OCI-LY7 (cell line): ENCODE results near the gene PSMG2. TPM values are rescaled to one million over a fixed set of nuclear protein-coding genes. Genes with fewer than 3 reads are reported as not detected.

Experiments
- BruUV-seq: library from RNA; stranded (reverse); fragments of 400-500 nt; replicated peaks from 2 replicates; lab custom pipeline; 2021; lab: Mats Ljungman, UMichigan
- CTCF ChIA-PET: fragments of 300-600 bp; sonication (Branson Sonifier 250); formaldehyde crosslinking; loops from one replicate; lab custom pipeline; 2022; ENCODE audit warnings: antibody characterized with exemption; ENCODE audit not compliant: unreplicated experiment; lab: Charles Lee
- POLR2A ChIA-PET: fragments of 300-600 bp; sonication (Branson Sonifier 250); formaldehyde crosslinking; loops from one replicate; lab custom pipeline; 2022; ENCODE audit warnings: antibody characterized with exemption; lab: Charles Lee
- DNase-seq: peaks from one replicate; pipeline ENCODE4 v3.0.0-alpha.2; 2015; ENCODE audit warnings: low spot score
- H2AFZ ChIP-seq: fragments of 200-600 bp; sonication (generic), shearing (Covaris generic); 2 replicates; pipeline ENCODE4 v1.6.1; 2014; ENCODE audit warnings: mild to moderate bottlenecking, antibody characterized with exemption, low read length, moderate library complexity
- H3K27ac ChIP-seq: fragments of 200-600 bp; sonication (generic); 2 replicates; pipeline ENCODE4 v1.5.1; 2014; ENCODE audit warnings: mixed run types, low read depth, mild to moderate bottlenecking, moderate library complexity, low read length, inconsistent platforms; ENCODE audit not compliant: poor library complexity, severe bottlenecking
- H3K36me3 ChIP-seq: fragments of 200-600 bp; sonication (generic); 2 replicates; pipeline ENCODE4 v1.6.1; 2014; ENCODE audit warnings: mild to moderate bottlenecking, antibody characterized with exemption, low read length, moderate library complexity, mixed read lengths; ENCODE audit not compliant: insufficient read depth
- H3K4me1 ChIP-seq: fragments of 200-600 bp; sonication (generic); 2 replicates; pipeline ENCODE4 v1.5.1; 2014; ENCODE audit warnings: mild to moderate bottlenecking, low read length; ENCODE audit not compliant: insufficient read depth, poor library complexity, severe bottlenecking
- H3K4me2 ChIP-seq: fragments of 200-600 bp; sonication (generic); 2 replicates; pipeline ENCODE4 v1.6.1; 2014; ENCODE audit warnings: mild to moderate bottlenecking, low read length
- H3K4me3 ChIP-seq: fragments of 200-600 bp; sonication (generic); 2 replicates; pipeline ENCODE4 v1.5.1; 2014; ENCODE audit warnings: mild to moderate bottlenecking, low read depth, low read length; ENCODE audit not compliant: poor library complexity, severe bottlenecking
- H3K79me2 ChIP-seq: fragments of 200-600 bp; sonication (generic); 2 replicates; pipeline ENCODE4 v1.6.1; 2016; ENCODE audit warnings: low read depth, mild to moderate bottlenecking, low read length, moderate library complexity, mixed read lengths; ENCODE audit not compliant: insufficient read depth
- H3K9me2 ChIP-seq: fragments of 200-600 bp; sonication (generic); 2 replicates; pipeline ENCODE4 v1.6.1; 2016; ENCODE audit warnings: mild to moderate bottlenecking, low read length, mixed read lengths; ENCODE audit not compliant: insufficient read depth
- H3K9me3 ChIP-seq: fragments of 200-600 bp; sonication (generic); 2 replicates; pipeline ENCODE4 v1.6.1; 2014; ENCODE audit warnings: mild to moderate bottlenecking, mixed run types, low read length, mixed read lengths
- H4K20me1 ChIP-seq: fragments of 200-600 bp; sonication (generic); 2 replicates; pipeline ENCODE4 v1.6.1; 2014; ENCODE audit warnings: mild to moderate bottlenecking, antibody characterized with exemption, low read length, moderate library complexity, mixed read lengths; ENCODE audit not compliant: insufficient read depth
- CTCF ChIP-seq: fragments of 200-600 bp; sonication (generic); conservative IDR thresholded peaks from 2 replicates; pipeline ENCODE4 v1.5.1; 2014; ENCODE audit warnings: mild to moderate bottlenecking, antibody characterized with exemption, low read length, moderate library complexity, mixed read lengths
- EZH2phosphoT487 ChIP-seq: fragments of 200-600 bp; sonication (generic); IDR thresholded peaks from 2 replicates; pipeline ENCODE4 v1.6.1; 2018; ENCODE audit warnings: low read depth, borderline replicate concordance, mild to moderate bottlenecking, mixed run types, antibody characterized with exemption, low read length, moderate library complexity, mixed read lengths
- intact Hi-C: fragments of 100-400 bp; cut with micrococcal nuclease; formaldehyde crosslinking; loops from one replicate; pipeline ENCODE4 v1.10.0; 2022; ENCODE audit not compliant: unreplicated experiment
- total RNA-seq, 2 experiments: library from RNA; depleted of rRNA in 1 of 2; stranded (reverse); fragments of >200 nt in 1 of 2; shearing (Covaris generic) in 1 of 2; gene quantifications; 2 replicates each; pipeline ENCODE4 v1.2.3, GENCODE V29; 2014 to 2022

The PSMG2 gene
- total RNA-seq, 2 experiments from 2014 or later: 69.2 to 98.8 TPM

- Histone ChIP-seq H3K9me2 (no peaks in the 10 kb centered on the region), H2AFZ (no peak overlapping the region), H3K79me2 (no peaks in the 10 kb centered on the region), H3K36me3 (no peaks in the 10 kb centered on the region), H3K4me1 (peaks cover 44% of the 10 kb centered on the region), H3K4me2 (no peak overlapping the region), H3K9me3 (no peaks in the 10 kb centered on the region), H3K4me3 (no peak overlapping the region), H4K20me1 (no peaks in the 10 kb centered on the region), H3K27ac (no peak overlapping the region)
- intact Hi-C loops: no loop called here
- no peak for DNase-seq
- CTCF ChIA-PET: no interaction called here
- POLR2A ChIA-PET: interaction anchor here (0.7 to 1.0 kb wide), 2 partner anchors 136 to 143 kb away, joined by 3 to 7 read pairs; partner anchors contain the start of gene PTPN2
- TF ChIP-seq EZH2phosphoT487 (no peak), CTCF (no peak)
- no TSS peak for BruUV-seq
These were observed 44.9 kb downstream of the PSMG2 start for GRCh38 chr18:12747530-12748315.

- BruUV-seq: no TSS peak
- no peak overlapping the region for H3K4me3 ChIP-seq
- H3K79me2 ChIP-seq: no peaks in the 10 kb centered on the region
- H3K9me2 ChIP-seq: no peaks in the 10 kb centered on the region
- H3K4me1 ChIP-seq: peaks cover 44% of the 10 kb centered on the region
- intact Hi-C loops: no loop called here
- H3K4me2 ChIP-seq: no peak overlapping the region
- TF ChIP-seq EZH2phosphoT487 (no peak), CTCF (no peak)
- no peaks in the 10 kb centered on the region for H3K9me3 ChIP-seq
- no peaks in the 10 kb centered on the region for H4K20me1 ChIP-seq
- DNase-seq: no peak
- CTCF ChIA-PET: no interaction called here
- no peak overlapping the region for H2AFZ ChIP-seq
- no peaks in the 10 kb centered on the region for H3K36me3 ChIP-seq
- POLR2A ChIA-PET: interaction anchor here (0.8 to 1.0 kb wide), 3 partner anchors 135 to 196 kb away, joined by 3 to 4 read pairs (median 3); partner anchors contain the start of gene PTPN2
- H3K27ac ChIP-seq: no peak overlapping the region
These were observed 45.8 kb downstream of the PSMG2 start for GRCh38 chr18:12748671-12749070.

DNA sequence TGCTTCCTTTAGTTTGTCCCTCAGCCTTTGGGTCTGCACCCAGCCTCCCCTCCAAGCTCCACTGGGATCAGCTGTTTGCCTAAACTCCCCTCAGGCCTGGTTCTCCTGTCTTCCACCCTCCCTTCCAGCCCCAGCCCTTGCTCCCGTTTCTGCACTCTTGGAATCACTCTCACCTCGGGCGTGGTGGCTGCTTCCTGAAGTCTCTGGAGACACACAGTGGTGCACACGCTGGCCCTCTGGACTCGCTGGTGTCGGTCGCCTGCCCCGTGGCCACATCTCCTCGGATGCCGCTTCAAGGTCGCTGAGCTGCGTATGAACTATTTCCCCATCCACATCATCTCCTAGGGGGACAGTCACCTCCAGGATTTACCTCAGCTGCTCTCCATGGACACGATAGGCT is 46.3 kb downstream of the PSMG2 start:
- H4K20me1 ChIP-seq: no peaks in the 10 kb centered on the region
- no peaks in the 10 kb centered on the region for H3K36me3 ChIP-seq
- H3K4me1 ChIP-seq: peaks cover 44% of the 10 kb centered on the region
- H3K79me2 ChIP-seq: no peaks in the 10 kb centered on the region
- ChIA-PET CTCF (no interaction called here), POLR2A (interaction anchor here (0.8 to 1.0 kb wide), 3 partner anchors 135 to 196 kb away, joined by 3 to 4 read pairs (median 3); partner anchors contain the start of gene PTPN2)
- intact Hi-C loops: no loop called here
- H3K9me2 ChIP-seq: no peaks in the 10 kb centered on the region
- no peak overlapping the region for H3K4me3 ChIP-seq
- DNase-seq: no peak
- H3K27ac ChIP-seq: no peak overlapping the region
- peak overlapping the region; percentile 64; the same call in 1 of the 2 replicates for H3K4me2 ChIP-seq
- no peak for TF ChIP-seq CTCF
- no peak for TF ChIP-seq EZH2phosphoT487
- H2AFZ ChIP-seq: no peak overlapping the region
- BruUV-seq: no TSS peak
- H3K9me3 ChIP-seq: no peaks in the 10 kb centered on the region
